IMR-90 (cell line): Measurements from ENCODE around the gene SURF1. TPM values are rescaled to one million over a fixed set of nuclear protein-coding genes. Genes with fewer than 3 reads are reported as not detected.

ENCODE experiments used
- ATAC-seq: fragments of 200-7000 bp; cut with Tn5 transposase; 2 replicates; pipeline ENCODE4 v1.9.1; 2020; ENCODE audit warnings: low read depth, mild to moderate bottlenecking, moderate library complexity
- BruUV-seq: library from RNA; stranded (reverse); fragments of 400-500 nt; replicated peaks from 2 replicates; lab custom pipeline; 2021; lab: Mats Ljungman, UMichigan
- CTCF ChIA-PET: fragments of 300-600 bp; formaldehyde crosslinking; extraction: SDS; loops from one replicate; lab custom pipeline; 2021; ENCODE audit warnings: antibody characterized with exemption; lab: Yijun Ruan, JAX
- POLR2A ChIA-PET: fragments of 300-600 bp; sonication (Branson Sonifier 250); formaldehyde crosslinking; loops from one replicate; lab custom pipeline; 2022; ENCODE audit warnings: antibody characterized with exemption; ENCODE audit not compliant: unreplicated experiment; lab: Charles Lee
- DNase-seq: peaks from one replicate; pipeline ENCODE4 v3.0.0; 2013
- H2AFZ ChIP-seq: replicated peaks from 2 replicates; pipeline ENCODE3; 2013; ENCODE audit warnings: low read length, mild to moderate bottlenecking; ENCODE audit not compliant: poor library complexity
- H2AK5ac ChIP-seq: 2 replicates; pipeline ENCODE4 v1.6.1; 2013; ENCODE audit warnings: low read depth, low read length, inconsistent platforms
- H2AK9ac ChIP-seq: replicated peaks from 2 replicates; pipeline ENCODE3; 2013; ENCODE audit warnings: mild to moderate bottlenecking, low read depth, low read length, moderate library complexity; ENCODE audit not compliant: poor library complexity
- H2BK120ac ChIP-seq: 2 replicates; pipeline ENCODE4 v1.6.1; 2013; ENCODE audit warnings: low read depth, low read length, inconsistent platforms
- H2BK15ac ChIP-seq: 3 replicates; pipeline ENCODE4 v1.6.1; 2013; ENCODE audit warnings: low read depth, low read length, inconsistent platforms
- H2BK20ac ChIP-seq: 2 replicates; pipeline ENCODE4 v1.6.1; 2013; ENCODE audit warnings: low read depth, mild to moderate bottlenecking, inconsistent platforms, low read length, moderate library complexity
- H2BK5ac ChIP-seq: 2 replicates; pipeline ENCODE4 v1.6.1; 2013; ENCODE audit warnings: mild to moderate bottlenecking, low read depth, low read length, inconsistent platforms; ENCODE audit not compliant: poor library complexity, severe bottlenecking
- H3K14ac ChIP-seq: replicated peaks from 2 replicates; pipeline ENCODE4 v1.6.1; 2013; ENCODE audit warnings: low read depth, low read length, inconsistent platforms
- H3K18ac ChIP-seq: 2 replicates; pipeline ENCODE4 v1.6.1; 2013; ENCODE audit warnings: low read depth, low read length, control low read depth
- H3K23ac ChIP-seq: 2 replicates; pipeline ENCODE4 v1.6.1; 2013; ENCODE audit warnings: low read depth, low read length, inconsistent platforms
- H3K27ac ChIP-seq: 2 replicates; pipeline ENCODE4 v1.5.1; 2013; ENCODE audit warnings: mild to moderate bottlenecking, control low read depth, low read length; ENCODE audit not compliant: insufficient read depth
- H3K27me3 ChIP-seq: 2 replicates; pipeline ENCODE4 v1.6.1; 2013; ENCODE audit warnings: low read length; ENCODE audit not compliant: control insufficient read depth, insufficient read depth
- H3K36me3 ChIP-seq: 2 replicates; pipeline ENCODE4 v1.6.1; 2013; ENCODE audit warnings: low read length, mixed read lengths; ENCODE audit not compliant: control insufficient read depth, insufficient read depth
- H3K4ac ChIP-seq: 2 replicates; pipeline ENCODE4 v1.6.1; 2013; ENCODE audit warnings: low read depth, low read length, inconsistent platforms
- H3K4me1 ChIP-seq: 2 replicates; pipeline ENCODE4 v1.6.1; 2013; ENCODE audit warnings: low read length, mixed read lengths; ENCODE audit not compliant: control insufficient read depth, insufficient read depth
- H3K4me2 ChIP-seq: 2 replicates; pipeline ENCODE4 v1.6.1; 2013; ENCODE audit warnings: low read depth, mild to moderate bottlenecking, control low read depth, low read length, moderate library complexity
- H3K4me3 ChIP-seq: 2 replicates; pipeline ENCODE4 v1.5.1; 2013; ENCODE audit warnings: low read depth, mild to moderate bottlenecking, control low read depth, low read length, moderate library complexity; ENCODE audit not compliant: insufficient read depth
- H3K56ac ChIP-seq: 2 replicates; pipeline ENCODE4 v1.6.1; 2013; ENCODE audit warnings: low read length, inconsistent platforms; ENCODE audit not compliant: insufficient read depth; ENCODE audit errors: extremely low read depth
- H3K79me1 ChIP-seq, 2 experiments: 2 replicates each; pipeline ENCODE4 v1.6.1; 2013; ENCODE audit warnings: low read length in 2 of 2, inconsistent platforms in 1 of 2, low read depth in 1 of 2
- H3K9ac ChIP-seq: 2 replicates; pipeline ENCODE4 v1.6.1; 2013; ENCODE audit warnings: low read depth, low read length, control low read depth
- H3K9me1 ChIP-seq: 2 replicates; pipeline ENCODE4 v1.6.1; 2013; ENCODE audit warnings: low read length, inconsistent platforms; ENCODE audit not compliant: insufficient read depth
- H3K9me3 ChIP-seq: 2 replicates; pipeline ENCODE4 v1.6.1; 2013; ENCODE audit warnings: low read length; ENCODE audit not compliant: control insufficient read depth, insufficient read depth
- H4K20me1 ChIP-seq: 2 replicates; pipeline ENCODE4 v1.6.1; 2013; ENCODE audit warnings: low read length, inconsistent platforms; ENCODE audit not compliant: insufficient read depth
- H4K5ac ChIP-seq: 2 replicates; pipeline ENCODE4 v1.6.1; 2013; ENCODE audit warnings: mild to moderate bottlenecking, low read depth, low read length, control low read depth
- H4K8ac ChIP-seq, 2 experiments: 2 replicates each; pipeline ENCODE4 v1.6.1; 2013; ENCODE audit warnings: low read depth in 2 of 2, low read length in 2 of 2, control low read depth in 1 of 2, inconsistent platforms in 1 of 2
- H4K91ac ChIP-seq: 2 replicates; pipeline ENCODE4 v1.6.1; 2013; ENCODE audit warnings: low read depth, low read length, inconsistent platforms; ENCODE audit not compliant: insufficient read depth
- CHD1 ChIP-seq: IDR thresholded peaks from 2 replicates; pipeline ENCODE4 v1.6.1; 2012; ENCODE audit warnings: low read depth, low read length, improper control_type of control experiment
- POLR2A ChIP-seq: IDR thresholded peaks from 2 replicates; pipeline ENCODE4 v1.6.1; 2012; ENCODE audit warnings: mild to moderate bottlenecking, low read depth, low read length
- WGBS, 2 experiments: methylation state at CpG; one replicate each; pipeline versions ENCODE4 v1.1.5 to v1.1.7; 2013; ENCODE audit warnings: missing lambda C conversion rate in 2 of 2; ENCODE audit not compliant: insufficient read length in 1 of 2; ENCODE audit errors: extremely low coverage in 2 of 2; 5-methylcytosine and 5-hydroxymethylcytosine counted together
- dilution Hi-C: fragments of 300-500 bp; cut with HindIII; formaldehyde crosslinking; loops from one replicate; pipeline ENCODE4 v1.14.3; 2018; ENCODE audit warnings: low sequenced_read_pairs; ENCODE audit not compliant: unreplicated experiment
- in situ Hi-C: fragments of 300-500 bp; cut with MboI; formaldehyde crosslinking; loops from 3 replicates; pipeline ENCODE4 v1.14.3; 2019; ENCODE audit warnings: low sequenced_read_pairs, inconsistent platforms, mixed read lengths
- intact Hi-C: fragments of 100-400 bp; cut with micrococcal nuclease; formaldehyde crosslinking; loops from 2 replicates; pipeline ENCODE4 v1.10.0; 2022
- polyA plus RNA-seq, 3 experiments: library from polyadenylated mRNA; depleted of rRNA; stranded (reverse); fragments of >200 nt; gene quantifications; 2 replicates each; pipeline ENCODE4 v1.2.3, GENCODE V29; 2012; ENCODE audit warnings: low replicate concordance in 1 of 3
- total RNA-seq: library from RNA; depleted of rRNA; stranded (reverse); fragments of >200 nt; gene quantifications from 2 replicates; pipeline ENCODE4 v1.2.3, GENCODE V29; 2012
- TF ChIP-seq, protein P1 (sequence below): conservative IDR thresholded peaks from 2 replicates; pipeline ENCODE4 v1.5.1; 2012; ENCODE audit warnings: mild to moderate bottlenecking, low read depth, low read length, improper control_type of control experiment

Gene SURF1
- total and polyA plus RNA-seq, 2 of the 4 experiments (the other 2 are of a cell fraction), result 15.1 to 24.5 TPM

- WGBS, 2 experiments, result 85% methylated on average over 4 of the region's 12 CpGs; no CpG with 5 or more reads in 1 of the 2 experiments
- Histone ChIP-seq H2AK5ac (no peak overlapping the region), H3K27ac (no peak overlapping the region), H3K9me1 (no peaks in the 10 kb centered on the region), H3K9me3 (no peaks in the 10 kb centered on the region), H3K27me3 (peaks cover 12% of the 10 kb centered on the region), H2BK15ac (no peak overlapping the region), H3K56ac (no peak overlapping the region), H2BK20ac (no peak overlapping the region), H4K20me1 (no peaks in the 10 kb centered on the region; the same call in 1 of the 2 replicates), H2BK120ac (no peak overlapping the region), H3K4me3 (no peak overlapping the region), H3K4me2 (no peak overlapping the region), H2AFZ (no peak overlapping the region), H2BK5ac (no peak overlapping the region), H3K9ac (no peak overlapping the region), H3K14ac (no peak overlapping the region), H4K91ac (no peak overlapping the region), H4K8ac (no peak overlapping the region), H3K79me1 (no peaks in the 10 kb centered on the region), H3K4ac (no peak overlapping the region), H3K18ac (no peak overlapping the region), H3K4me1 (no peaks in the 10 kb centered on the region), H3K36me3 (no peaks in the 10 kb centered on the region), H4K5ac (no peak overlapping the region), H2AK9ac (no peak overlapping the region), H3K23ac (no peak overlapping the region)
- intact Hi-C loops, result no loop called here
- DNase-seq, result no peak
- dilution Hi-C loops, result no loop called here
- ChIA-PET POLR2A (no interaction called here), CTCF (no interaction called here)
- ATAC-seq, result no peak
- TF ChIP-seq CHD1 (no peak), POLR2A (no peak)
- TF ChIP-seq, protein P1, sequence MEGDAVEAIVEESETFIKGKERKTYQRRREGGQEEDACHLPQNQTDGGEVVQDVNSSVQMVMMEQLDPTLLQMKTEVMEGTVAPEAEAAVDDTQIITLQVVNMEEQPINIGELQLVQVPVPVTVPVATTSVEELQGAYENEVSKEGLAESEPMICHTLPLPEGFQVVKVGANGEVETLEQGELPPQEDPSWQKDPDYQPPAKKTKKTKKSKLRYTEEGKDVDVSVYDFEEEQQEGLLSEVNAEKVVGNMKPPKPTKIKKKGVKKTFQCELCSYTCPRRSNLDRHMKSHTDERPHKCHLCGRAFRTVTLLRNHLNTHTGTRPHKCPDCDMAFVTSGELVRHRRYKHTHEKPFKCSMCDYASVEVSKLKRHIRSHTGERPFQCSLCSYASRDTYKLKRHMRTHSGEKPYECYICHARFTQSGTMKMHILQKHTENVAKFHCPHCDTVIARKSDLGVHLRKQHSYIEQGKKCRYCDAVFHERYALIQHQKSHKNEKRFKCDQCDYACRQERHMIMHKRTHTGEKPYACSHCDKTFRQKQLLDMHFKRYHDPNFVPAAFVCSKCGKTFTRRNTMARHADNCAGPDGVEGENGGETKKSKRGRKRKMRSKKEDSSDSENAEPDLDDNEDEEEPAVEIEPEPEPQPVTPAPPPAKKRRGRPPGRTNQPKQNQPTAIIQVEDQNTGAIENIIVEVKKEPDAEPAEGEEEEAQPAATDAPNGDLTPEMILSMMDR, result no peak
- in situ Hi-C loops, result no loop called here
- no TSS peak for BruUV-seq
These were observed 32.8 kb upstream of the SURF1 start for GRCh38 chr9:133389025-133389557.
